HepG2 (cell line): ENCODE measurements around the gene ACAT2. TPM values are rescaled to one million over a fixed set of nuclear protein-coding genes. Genes with fewer than 3 reads are reported as not detected.

Source experiments
- CBFB ChIP-seq: sonication (generic); formaldehyde crosslinking; IDR thresholded peaks from 2 replicates; pipeline ENCODE4 v1.4.0; 2020; ENCODE audit warnings: missing genetic modification reagents
- HNF4G ChIP-seq, 2 experiments: sonication (generic) in 1 of 2; formaldehyde crosslinking in 1 of 2; IDR thresholded peaks; 2 replicates each; pipeline versions ENCODE4 v1.4.0 to v1.6.1; 2011 to 2020; ENCODE audit warnings: borderline replicate concordance in 2 of 2, low read depth in 2 of 2, mild to moderate bottlenecking in 2 of 2, low read length in 1 of 2, missing genetic modification reagents in 1 of 2, moderate library complexity in 1 of 2
- JUND ChIP-seq: sonication (generic); formaldehyde crosslinking; IDR thresholded peaks from 2 replicates; pipeline ENCODE4 v1.8.0; 2022; ENCODE audit warnings: mild to moderate bottlenecking, missing genetic modification reagents
- KDM6A ChIP-seq: IDR thresholded peaks from 2 replicates; pipeline ENCODE4 v1.6.1; 2016; ENCODE audit warnings: low read depth
- NAIF1 ChIP-seq: sonication (generic); formaldehyde crosslinking; IDR thresholded peaks from 2 replicates; pipeline ENCODE4 v1.5.0; 2020; ENCODE audit warnings: mild to moderate bottlenecking, missing genetic modification reagents, borderline replicate concordance
- PITX1 ChIP-seq: sonication (generic); formaldehyde crosslinking; IDR thresholded peaks from 2 replicates; pipeline ENCODE4 v1.5.1; 2020; ENCODE audit warnings: mild to moderate bottlenecking, missing genetic modification reagents
- TBL1XR1 ChIP-seq: fragments of 150-350 bp; IDR thresholded peaks from 2 replicates; pipeline ENCODE4 v1.6.1; 2014; ENCODE audit warnings: borderline replicate concordance, low read length; ENCODE audit not compliant: partially characterized antibody
- THAP11 ChIP-seq: IDR thresholded peaks from 2 replicates; pipeline ENCODE4 v1.6.1; 2016; ENCODE audit warnings: missing biosample characterization, missing genetic modification reagents
- ZNF180 ChIP-seq: sonication (generic); formaldehyde crosslinking; IDR thresholded peaks from 2 replicates; pipeline ENCODE4 v1.4.0; 2020; ENCODE audit warnings: low read depth, missing genetic modification reagents, borderline replicate concordance
- ZNF263 ChIP-seq: sonication (generic); formaldehyde crosslinking; IDR thresholded peaks from 2 replicates; pipeline ENCODE4 v1.4.0; 2020; ENCODE audit warnings: missing genetic modification reagents
- ZNF264 ChIP-seq: sonication (generic); formaldehyde crosslinking; IDR thresholded peaks from 2 replicates; pipeline ENCODE4 v1.4.0; 2020; ENCODE audit warnings: missing genetic modification reagents
- ZNF546 ChIP-seq: sonication (generic); formaldehyde crosslinking; conservative IDR thresholded peaks from 2 replicates; pipeline ENCODE4 v1.8.1; 2023; ENCODE audit warnings: mild to moderate bottlenecking, missing genetic modification reagents
- ZNF549 ChIP-seq: sonication (generic); formaldehyde crosslinking; IDR thresholded peaks from 2 replicates; pipeline ENCODE4 v1.5.0; 2020; ENCODE audit warnings: missing genetic modification reagents
- polyA plus RNA-seq, 8 experiments: library from polyadenylated mRNA; depleted of rRNA in 3 of 8; stranded (reverse) in 7 of 8; unstranded in 1 of 8; fragments of >200 nt; fragmentation: Illumina TruSeq in 4 of 8; extraction: Trizol in 4 of 8; gene quantifications; 2 replicates each; pipeline versions ENCODE4 v1.2.1 to v1.2.3, GENCODE V29; 2011 to 2016; ENCODE audit warnings: low read depth in 4 of 8, missing spikeins in 1 of 8, mixed read lengths in 1 of 8; ENCODE audit not compliant: insufficient read depth in 1 of 8
- total RNA-seq, 5 experiments: library from RNA; depleted of rRNA; stranded (reverse); fragments of >200 nt; fragmentation: Illumina TruSeq; extraction: Trizol; gene quantifications; 2 replicates each; pipeline ENCODE4 v1.2.3, GENCODE V29; 2016; ENCODE audit warnings: low read depth in 1 of 5
- TF ChIP-seq, protein P1 (sequence below): sonication (generic); formaldehyde crosslinking; IDR thresholded peaks from 2 replicates; pipeline ENCODE4 v1.9.0; 2021; ENCODE audit warnings: missing genetic modification reagents, borderline replicate concordance
- TF ChIP-seq, protein P2 (sequence below): sonication (generic); formaldehyde crosslinking; IDR thresholded peaks from 2 replicates; pipeline ENCODE4 v1.5.1; 2020; ENCODE audit warnings: mild to moderate bottlenecking, missing genetic modification reagents, moderate library complexity
- TF ChIP-seq, protein P3 (sequence below): sonication (generic); formaldehyde crosslinking; IDR thresholded peaks from 2 replicates; pipeline ENCODE4 v1.4.0; 2020; ENCODE audit warnings: missing genetic modification reagents
- TF ChIP-seq, protein P4 (sequence below): sonication (generic); formaldehyde crosslinking; IDR thresholded peaks from 2 replicates; pipeline ENCODE4 v1.9.0; 2022; ENCODE audit warnings: missing genetic modification reagents, mild to moderate bottlenecking, borderline replicate concordance
- TF ChIP-seq, protein P5 (sequence below): sonication (generic); formaldehyde crosslinking; IDR thresholded peaks from 2 replicates; pipeline ENCODE4 v1.4.0; 2020; ENCODE audit warnings: missing genetic modification reagents

The ACAT2 gene
- total and polyA plus RNA-seq, 2 of the 13 experiments (the other 11 are each of a cell fraction or from before 2014, with no cell fraction given): 121 to 534 TPM

DNA sequence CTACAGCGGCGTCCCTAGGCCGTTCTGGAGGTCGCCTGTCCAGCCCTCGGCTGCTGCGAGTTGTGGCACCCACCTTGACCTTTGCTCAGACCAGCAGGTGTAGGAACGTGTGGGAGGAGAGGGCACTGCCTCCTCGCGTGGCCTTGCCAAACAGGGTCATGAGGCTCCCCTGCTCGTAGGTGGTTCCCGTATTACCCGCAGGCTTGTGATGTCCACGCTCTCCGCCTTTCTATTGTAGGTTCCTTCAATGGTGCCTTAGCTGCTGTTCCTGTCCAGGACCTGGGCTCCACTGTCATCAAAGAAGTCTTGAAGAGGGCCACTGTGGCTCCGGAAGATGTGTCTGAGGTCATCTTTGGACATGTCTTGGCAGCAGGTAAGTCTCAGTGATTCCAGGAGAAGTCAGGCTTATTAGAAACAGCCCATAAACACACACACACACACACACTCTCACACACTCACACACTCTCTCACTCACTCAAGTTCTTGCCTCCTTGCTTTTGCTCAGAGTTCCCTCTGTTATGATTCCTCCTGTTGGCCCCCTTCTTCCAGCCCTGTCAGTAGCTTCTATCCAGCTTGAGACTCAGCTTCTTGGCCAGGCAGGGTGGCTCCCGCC lies 942 bp downstream of the ACAT2 start (continued):
- TF ChIP-seq, protein P1, sequence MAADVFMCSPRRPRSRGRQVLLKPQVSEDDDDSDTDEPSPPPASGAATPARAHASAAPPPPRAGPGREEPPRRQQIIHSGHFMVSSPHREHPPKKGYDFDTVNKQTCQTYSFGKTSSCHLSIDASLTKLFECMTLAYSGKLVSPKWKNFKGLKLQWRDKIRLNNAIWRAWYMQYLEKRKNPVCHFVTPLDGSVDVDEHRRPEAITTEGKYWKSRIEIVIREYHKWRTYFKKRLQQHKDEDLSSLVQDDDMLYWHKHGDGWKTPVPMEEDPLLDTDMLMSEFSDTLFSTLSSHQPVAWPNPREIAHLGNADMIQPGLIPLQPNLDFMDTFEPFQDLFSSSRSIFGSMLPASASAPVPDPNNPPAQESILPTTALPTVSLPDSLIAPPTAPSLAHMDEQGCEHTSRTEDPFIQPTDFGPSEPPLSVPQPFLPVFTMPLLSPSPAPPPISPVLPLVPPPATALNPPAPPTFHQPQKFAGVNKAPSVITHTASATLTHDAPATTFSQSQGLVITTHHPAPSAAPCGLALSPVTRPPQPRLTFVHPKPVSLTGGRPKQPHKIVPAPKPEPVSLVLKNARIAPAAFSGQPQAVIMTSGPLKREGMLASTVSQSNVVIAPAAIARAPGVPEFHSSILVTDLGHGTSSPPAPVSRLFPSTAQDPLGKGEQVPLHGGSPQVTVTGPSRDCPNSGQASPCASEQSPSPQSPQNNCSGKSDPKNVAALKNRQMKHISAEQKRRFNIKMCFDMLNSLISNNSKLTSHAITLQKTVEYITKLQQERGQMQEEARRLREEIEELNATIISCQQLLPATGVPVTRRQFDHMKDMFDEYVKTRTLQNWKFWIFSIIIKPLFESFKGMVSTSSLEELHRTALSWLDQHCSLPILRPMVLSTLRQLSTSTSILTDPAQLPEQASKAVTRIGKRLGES (CRISPR knock-in tag): no peak; the same call in 1 of the 2 replicates
- TF ChIP-seq ZNF549 (CRISPR knock-in tag) (0 out of 2 replicates have a peak, but pooled peaks have one; percentile 27), KDM6A (CRISPR knock-in tag) (0 out of 2 replicates have a peak, but pooled peaks have one; percentile 30), HNF4G (IDR thresholded peaks at IDR 0.05; ENCODE audit: borderline replicate concordance, low read depth, low read length) (peak; percentile 87), HNF4G (CRISPR knock-in tag; IDR thresholded peaks at IDR 0.05; ENCODE audit: borderline replicate concordance, low read depth) (peak; percentile 85; the same call in 1 of the 2 replicates), NAIF1 (CRISPR knock-in tag) (no peak; the same call in 1 of the 2 replicates), PITX1 (CRISPR knock-in tag) (peak; percentile 55; the same call in 1 of the 2 replicates), TBL1XR1 (peak; percentile 62), JUND (CRISPR knock-in tag) (peak; percentile 82; the same call in 1 of the 2 replicates), CBFB (CRISPR knock-in tag) (no peak), THAP11 (0 out of 2 replicates have a peak, but pooled peaks have one; percentile 9), ZNF263 (CRISPR knock-in tag) (peak; percentile 28; the same call in 1 of the 2 replicates), ZNF546 (CRISPR knock-in tag) (no peak), ZNF264 (CRISPR knock-in tag) (0 out of 2 replicates have a peak, but pooled peaks have one; percentile 78), ZNF180 (CRISPR knock-in tag) (0 out of 2 replicates have a peak, but pooled peaks have one; percentile 33)
- TF ChIP-seq, protein P2, sequence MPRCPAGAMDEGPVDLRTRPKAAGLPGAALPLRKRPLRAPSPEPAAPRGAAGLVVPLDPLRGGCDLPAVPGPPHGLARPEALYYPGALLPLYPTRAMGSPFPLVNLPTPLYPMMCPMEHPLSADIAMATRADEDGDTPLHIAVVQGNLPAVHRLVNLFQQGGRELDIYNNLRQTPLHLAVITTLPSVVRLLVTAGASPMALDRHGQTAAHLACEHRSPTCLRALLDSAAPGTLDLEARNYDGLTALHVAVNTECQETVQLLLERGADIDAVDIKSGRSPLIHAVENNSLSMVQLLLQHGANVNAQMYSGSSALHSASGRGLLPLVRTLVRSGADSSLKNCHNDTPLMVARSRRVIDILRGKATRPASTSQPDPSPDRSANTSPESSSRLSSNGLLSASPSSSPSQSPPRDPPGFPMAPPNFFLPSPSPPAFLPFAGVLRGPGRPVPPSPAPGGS (CRISPR knock-in tag): peak; percentile 87
- TF ChIP-seq, protein P3, sequence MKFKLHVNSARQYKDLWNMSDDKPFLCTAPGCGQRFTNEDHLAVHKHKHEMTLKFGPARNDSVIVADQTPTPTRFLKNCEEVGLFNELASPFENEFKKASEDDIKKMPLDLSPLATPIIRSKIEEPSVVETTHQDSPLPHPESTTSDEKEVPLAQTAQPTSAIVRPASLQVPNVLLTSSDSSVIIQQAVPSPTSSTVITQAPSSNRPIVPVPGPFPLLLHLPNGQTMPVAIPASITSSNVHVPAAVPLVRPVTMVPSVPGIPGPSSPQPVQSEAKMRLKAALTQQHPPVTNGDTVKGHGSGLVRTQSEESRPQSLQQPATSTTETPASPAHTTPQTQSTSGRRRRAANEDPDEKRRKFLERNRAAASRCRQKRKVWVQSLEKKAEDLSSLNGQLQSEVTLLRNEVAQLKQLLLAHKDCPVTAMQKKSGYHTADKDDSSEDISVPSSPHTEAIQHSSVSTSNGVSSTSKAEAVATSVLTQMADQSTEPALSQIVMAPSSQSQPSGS (CRISPR knock-in tag): peak; percentile 40; the same call in 1 of the 2 replicates
- TF ChIP-seq, protein P4, sequence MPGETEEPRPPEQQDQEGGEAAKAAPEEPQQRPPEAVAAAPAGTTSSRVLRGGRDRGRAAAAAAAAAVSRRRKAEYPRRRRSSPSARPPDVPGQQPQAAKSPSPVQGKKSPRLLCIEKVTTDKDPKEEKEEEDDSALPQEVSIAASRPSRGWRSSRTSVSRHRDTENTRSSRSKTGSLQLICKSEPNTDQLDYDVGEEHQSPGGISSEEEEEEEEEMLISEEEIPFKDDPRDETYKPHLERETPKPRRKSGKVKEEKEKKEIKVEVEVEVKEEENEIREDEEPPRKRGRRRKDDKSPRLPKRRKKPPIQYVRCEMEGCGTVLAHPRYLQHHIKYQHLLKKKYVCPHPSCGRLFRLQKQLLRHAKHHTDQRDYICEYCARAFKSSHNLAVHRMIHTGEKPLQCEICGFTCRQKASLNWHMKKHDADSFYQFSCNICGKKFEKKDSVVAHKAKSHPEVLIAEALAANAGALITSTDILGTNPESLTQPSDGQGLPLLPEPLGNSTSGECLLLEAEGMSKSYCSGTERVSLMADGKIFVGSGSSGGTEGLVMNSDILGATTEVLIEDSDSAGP: peak; percentile 84
- TF ChIP-seq, protein P5, sequence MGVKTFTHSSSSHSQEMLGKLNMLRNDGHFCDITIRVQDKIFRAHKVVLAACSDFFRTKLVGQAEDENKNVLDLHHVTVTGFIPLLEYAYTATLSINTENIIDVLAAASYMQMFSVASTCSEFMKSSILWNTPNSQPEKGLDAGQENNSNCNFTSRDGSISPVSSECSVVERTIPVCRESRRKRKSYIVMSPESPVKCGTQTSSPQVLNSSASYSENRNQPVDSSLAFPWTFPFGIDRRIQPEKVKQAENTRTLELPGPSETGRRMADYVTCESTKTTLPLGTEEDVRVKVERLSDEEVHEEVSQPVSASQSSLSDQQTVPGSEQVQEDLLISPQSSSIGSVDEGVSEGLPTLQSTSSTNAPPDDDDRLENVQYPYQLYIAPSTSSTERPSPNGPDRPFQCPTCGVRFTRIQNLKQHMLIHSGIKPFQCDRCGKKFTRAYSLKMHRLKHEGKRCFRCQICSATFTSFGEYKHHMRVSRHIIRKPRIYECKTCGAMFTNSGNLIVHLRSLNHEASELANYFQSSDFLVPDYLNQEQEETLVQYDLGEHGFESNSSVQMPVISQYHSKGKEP (CRISPR knock-in tag): peak; percentile 81; the same call in 1 of the 2 replicates
